Breast epithelium (tissue), 4 donors: ENCODE data around the gene USH1C. TPM values are rescaled to one million over a fixed set of nuclear protein-coding genes. Genes with fewer than 3 reads are reported as not detected.

Experiments
- DNase-seq, 2 donors: peaks; one replicate each; pipeline ENCODE4 v3.0.0-alpha.2; 2019; ENCODE audit warnings: low spot score in 2 of 2
- H3K27ac ChIP-seq, 2 donors: fragments of 200-600 bp; sonication (generic) in 1 of 2; one replicate each; pipeline ENCODE4 v1.5.1; 2016 to 2019; ENCODE audit warnings: mild to moderate bottlenecking in 1 of 2
- H3K27me3 ChIP-seq, 2 donors: fragments of 200-600 bp; sonication (generic) in 1 of 2; one replicate each; pipeline versions ENCODE4 v1.5.1 to v1.6.0; 2017 to 2019; ENCODE audit warnings: control low read depth in 1 of 2, mild to moderate bottlenecking in 1 of 2
- H3K36me3 ChIP-seq: fragments of 200-600 bp; one replicate; pipeline ENCODE4 v1.5.1; 2019
- H3K4me1 ChIP-seq, 2 donors: fragments of 200-600 bp; sonication (generic); one replicate each; pipeline ENCODE4 v1.5.1; 2016 to 2019; ENCODE audit warnings: control low read depth in 1 of 2
- H3K4me3 ChIP-seq, 3 donors: fragments of 200-600 bp; sonication (generic); 1 replicate in 2 of 3; 2 replicates in 1 of 3; pipeline ENCODE4 v1.5.1; 2016 to 2019; ENCODE audit warnings: mild to moderate bottlenecking in 3 of 3, moderate library complexity in 2 of 3
- H3K9me3 ChIP-seq, 2 donors: fragments of 200-600 bp; sonication (generic) in 1 of 2; one replicate each; pipeline ENCODE4 v1.5.1; 2016 to 2019; ENCODE audit warnings: control low read depth in 1 of 2
- CTCF ChIP-seq, 3 donors: fragments of 450-650 bp; IDR thresholded peaks; one replicate each; pipeline ENCODE4 v1.5.1; 2016 to 2017; ENCODE audit warnings: antibody characterized with exemption in 3 of 3, mild to moderate bottlenecking in 3 of 3, moderate library complexity in 3 of 3
- POLR2A ChIP-seq: fragments of 450-650 bp; IDR thresholded peaks from one replicate; pipeline ENCODE4 v1.6.1; 2016; ENCODE audit warnings: antibody characterized with exemption, mild to moderate bottlenecking, moderate library complexity
- POLR2AphosphoS5 ChIP-seq, 3 donors: sonication (generic); formaldehyde crosslinking; IDR thresholded peaks; one replicate each; pipeline ENCODE4 v1.6.1; 2017; ENCODE audit warnings: antibody characterized with exemption in 3 of 3
- intact Hi-C: fragments of 100-400 bp; cut with DNase I; formaldehyde crosslinking; loops from one replicate; pipeline ENCODE4 v1.15.1; 2023; ENCODE audit warnings: low total_unique reads
- total RNA-seq, 3 donors: library from RNA; depleted of rRNA; stranded (reverse); fragments of >200 nt; gene quantifications; one replicate each; pipeline ENCODE4 v1.1.0, GENCODE V29; 2016

Gene USH1C
- total RNA-seq, 3 donors from 2014 or later = 0.66 TPM; not detected in 2

GRCh38 chr11:17541330-17541885, 2.8 kb downstream of the USH1C start:
- Histone ChIP-seq H3K27ac (no peak overlapping the region), H3K27me3 (peaks cover 0 to 6% of the 10 kb centered on the region in 2 donors), H3K36me3 (no peaks in the 10 kb centered on the region), H3K4me3 (no peak overlapping the region), H3K9me3 (no peaks in the 10 kb centered on the region), H3K4me1 (no peaks in the 10 kb centered on the region)
- intact Hi-C loops = no loop called here
- TF ChIP-seq POLR2AphosphoS5 (IDR thresholded peaks at IDR 0.05) = no peak
- TF ChIP-seq POLR2A = no peak
- TF ChIP-seq CTCF (IDR thresholded peaks at IDR 0.05) = no peak
- peak in 1 of 2 donors; percentile 47 for DNase-seq

- Histone ChIP-seq H3K4me3 (no peak overlapping the region), H3K4me1 (no peaks in the 10 kb centered on the region), H3K9me3 (no peaks in the 10 kb centered on the region), H3K27me3 (peaks cover 0 to 4% of the 10 kb centered on the region in 2 donors), H3K36me3 (no peaks in the 10 kb centered on the region), H3K27ac (no peak overlapping the region)
- TF ChIP-seq POLR2AphosphoS5 (IDR thresholded peaks at IDR 0.05) (no peak), POLR2A (no peak), CTCF (IDR thresholded peaks at IDR 0.05) (no peak)
- intact Hi-C loops = no loop called here
- DNase-seq = no peak
Measured at GRCh38 chr11:17540807-17541206, 3.4 kb downstream of the USH1C start.

- intact Hi-C loops = no loop called here
- H3K27ac ChIP-seq = no peak overlapping the region
- no peak for TF ChIP-seq POLR2AphosphoS5 (IDR thresholded peaks at IDR 0.05)
- TF ChIP-seq POLR2A = no peak
- TF ChIP-seq CTCF (IDR thresholded peaks at IDR 0.05) = no peak
- no peaks in the 10 kb centered on the region for H3K4me1 ChIP-seq
- no peak overlapping the region for H3K4me3 ChIP-seq
- DNase-seq = no peak
- no peaks in the 10 kb centered on the region for H3K36me3 ChIP-seq
- no peaks in the 10 kb centered on the region for H3K9me3 ChIP-seq
- H3K27me3 ChIP-seq = no peaks in the 10 kb centered on the region
Measured at GRCh38 chr11:17538731-17539130, 5.5 kb downstream of the USH1C start.

GRCh38 chr11:17538054-17538453, 6.2 kb downstream of the USH1C start:
- TF ChIP-seq CTCF (IDR thresholded peaks at IDR 0.05) = no peak
- Histone ChIP-seq H3K4me1 (no peaks in the 10 kb centered on the region), H3K36me3 (no peaks in the 10 kb centered on the region), H3K27ac (no peak overlapping the region), H3K9me3 (no peaks in the 10 kb centered on the region), H3K27me3 (no peaks in the 10 kb centered on the region), H3K4me3 (no peak overlapping the region)
- no peak for DNase-seq
- intact Hi-C loops = no loop called here

- TF ChIP-seq POLR2AphosphoS5 (IDR thresholded peaks at IDR 0.05) (no peak), CTCF (IDR thresholded peaks at IDR 0.05) (no peak), POLR2A (no peak)
- no peaks in the 10 kb centered on the region for H3K9me3 ChIP-seq
- H3K36me3 ChIP-seq = no peaks in the 10 kb centered on the region
- no peak for DNase-seq
- H3K4me1 ChIP-seq = no peaks in the 10 kb centered on the region
- H3K27ac ChIP-seq = no peak overlapping the region
- no peaks in the 10 kb centered on the region for H3K27me3 ChIP-seq
- no peak overlapping the region for H3K4me3 ChIP-seq
- intact Hi-C loops = no loop called here
Measured at GRCh38 chr11:17537261-17537660, 7.0 kb downstream of the USH1C start.
